ENCODE results near the gene SIRPB2.

DNA sequence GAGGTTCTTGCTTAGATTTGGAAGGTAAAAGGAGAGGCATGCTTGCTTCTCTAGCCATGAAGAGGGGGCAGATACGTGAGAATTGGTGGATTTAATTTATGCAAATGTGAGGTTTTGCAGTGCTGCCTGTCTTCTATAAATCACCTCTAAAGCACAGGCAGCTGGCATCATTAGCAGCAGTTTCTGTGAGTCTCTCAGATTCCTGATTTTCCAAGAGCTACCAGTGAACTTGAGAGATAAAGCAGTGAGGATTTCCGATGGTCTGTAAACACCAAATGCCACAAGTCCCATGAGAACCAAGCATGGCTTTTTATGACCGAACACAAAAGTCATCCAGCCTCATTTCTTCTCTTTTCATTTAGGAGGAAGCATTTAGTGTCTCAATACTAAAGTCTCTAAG, 3.2 kb upstream of the SIRPB2 start:
- TF ChIP-seq, protein P1, sequence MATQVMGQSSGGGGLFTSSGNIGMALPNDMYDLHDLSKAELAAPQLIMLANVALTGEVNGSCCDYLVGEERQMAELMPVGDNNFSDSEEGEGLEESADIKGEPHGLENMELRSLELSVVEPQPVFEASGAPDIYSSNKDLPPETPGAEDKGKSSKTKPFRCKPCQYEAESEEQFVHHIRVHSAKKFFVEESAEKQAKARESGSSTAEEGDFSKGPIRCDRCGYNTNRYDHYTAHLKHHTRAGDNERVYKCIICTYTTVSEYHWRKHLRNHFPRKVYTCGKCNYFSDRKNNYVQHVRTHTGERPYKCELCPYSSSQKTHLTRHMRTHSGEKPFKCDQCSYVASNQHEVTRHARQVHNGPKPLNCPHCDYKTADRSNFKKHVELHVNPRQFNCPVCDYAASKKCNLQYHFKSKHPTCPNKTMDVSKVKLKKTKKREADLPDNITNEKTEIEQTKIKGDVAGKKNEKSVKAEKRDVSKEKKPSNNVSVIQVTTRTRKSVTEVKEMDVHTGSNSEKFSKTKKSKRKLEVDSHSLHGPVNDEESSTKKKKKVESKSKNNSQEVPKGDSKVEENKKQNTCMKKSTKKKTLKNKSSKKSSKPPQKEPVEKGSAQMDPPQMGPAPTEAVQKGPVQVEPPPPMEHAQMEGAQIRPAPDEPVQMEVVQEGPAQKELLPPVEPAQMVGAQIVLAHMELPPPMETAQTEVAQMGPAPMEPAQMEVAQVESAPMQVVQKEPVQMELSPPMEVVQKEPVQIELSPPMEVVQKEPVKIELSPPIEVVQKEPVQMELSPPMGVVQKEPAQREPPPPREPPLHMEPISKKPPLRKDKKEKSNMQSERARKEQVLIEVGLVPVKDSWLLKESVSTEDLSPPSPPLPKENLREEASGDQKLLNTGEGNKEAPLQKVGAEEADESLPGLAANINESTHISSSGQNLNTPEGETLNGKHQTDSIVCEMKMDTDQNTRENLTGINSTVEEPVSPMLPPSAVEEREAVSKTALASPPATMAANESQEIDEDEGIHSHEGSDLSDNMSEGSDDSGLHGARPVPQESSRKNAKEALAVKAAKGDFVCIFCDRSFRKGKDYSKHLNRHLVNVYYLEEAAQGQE (IDR thresholded peaks at IDR 0.05; ENCODE audit: insufficient read depth in 1 of 2, low read depth in 2 of 2, low read length in 2 of 2), result no peak
- TF ChIP-seq POLR2AphosphoS5 (IDR thresholded peaks at IDR 0.05; ENCODE audit: low read depth, low read length) (no peak), TAF1 (IDR thresholded peaks at IDR 0.05; ENCODE audit: borderline replicate concordance, insufficient read depth, low read length) (no peak), FOXP2 (optimal IDR thresholded peaks at IDR 0.05; ENCODE audit: borderline replicate concordance, extremely low read depth, extremely low read length, insufficient read depth) (no peak), SIN3A (IDR thresholded peaks at IDR 0.05; ENCODE audit: borderline replicate concordance, insufficient read depth, low read length) (no peak)

Data from PFSK-1 (cell line).